Measurements from ENCODE around the gene WIPF3. TPM values are rescaled to one million over a fixed set of nuclear protein-coding genes. Genes with fewer than 3 reads are reported as not detected.

The WIPF3 gene
- total RNA-seq, 6 experiments from 2014 or later, result 0.64 to 4.1 (median 0.93) TPM

- no peak overlapping the region for H3K27ac ChIP-seq
- H3K4me3 ChIP-seq, result no peak overlapping the region
- intact Hi-C loops (cut with DNase I), result no loop called here
- TF ChIP-seq, protein P1, sequence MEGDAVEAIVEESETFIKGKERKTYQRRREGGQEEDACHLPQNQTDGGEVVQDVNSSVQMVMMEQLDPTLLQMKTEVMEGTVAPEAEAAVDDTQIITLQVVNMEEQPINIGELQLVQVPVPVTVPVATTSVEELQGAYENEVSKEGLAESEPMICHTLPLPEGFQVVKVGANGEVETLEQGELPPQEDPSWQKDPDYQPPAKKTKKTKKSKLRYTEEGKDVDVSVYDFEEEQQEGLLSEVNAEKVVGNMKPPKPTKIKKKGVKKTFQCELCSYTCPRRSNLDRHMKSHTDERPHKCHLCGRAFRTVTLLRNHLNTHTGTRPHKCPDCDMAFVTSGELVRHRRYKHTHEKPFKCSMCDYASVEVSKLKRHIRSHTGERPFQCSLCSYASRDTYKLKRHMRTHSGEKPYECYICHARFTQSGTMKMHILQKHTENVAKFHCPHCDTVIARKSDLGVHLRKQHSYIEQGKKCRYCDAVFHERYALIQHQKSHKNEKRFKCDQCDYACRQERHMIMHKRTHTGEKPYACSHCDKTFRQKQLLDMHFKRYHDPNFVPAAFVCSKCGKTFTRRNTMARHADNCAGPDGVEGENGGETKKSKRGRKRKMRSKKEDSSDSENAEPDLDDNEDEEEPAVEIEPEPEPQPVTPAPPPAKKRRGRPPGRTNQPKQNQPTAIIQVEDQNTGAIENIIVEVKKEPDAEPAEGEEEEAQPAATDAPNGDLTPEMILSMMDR (IDR thresholded peaks at IDR 0.05), result no peak
- TF ChIP-seq POLR2A (IDR thresholded peaks at IDR 0.05), result no peak
- H3K36me3 ChIP-seq, result no peaks in the 10 kb centered on the region
- no peak for ATAC-seq
- no CpG with 5 or more reads among the region's 4 CpGs for WGBS (ENCODE audit: insufficient coverage, low coverage, low lambda C conversion rate, missing lambda C conversion rate)
- no peaks in the 10 kb centered on the region for H3K9me3 ChIP-seq
- H3K27me3 ChIP-seq, result no peaks in the 10 kb centered on the region
- no peak for DNase-seq
- no peaks in the 10 kb centered on the region for H3K4me1 ChIP-seq
These were observed 85.5 kb downstream of the WIPF3 start for GRCh38 chr7:29891766-29892165.

GRCh38 chr7:29892231-29892630 is 85.9 kb downstream of the WIPF3 start:
- no peaks in the 10 kb centered on the region for H3K9me3 ChIP-seq
- no peak overlapping the region for H3K4me3 ChIP-seq
- intact Hi-C loops (cut with DNase I), result no loop called here
- DNase-seq (no peak), ATAC-seq (no peak)
- no peak overlapping the region for H3K27ac ChIP-seq
- no peaks in the 10 kb centered on the region for H3K36me3 ChIP-seq
- whole genome bisulfite sequencing (ENCODE audit: insufficient coverage, low coverage, low lambda C conversion rate, missing lambda C conversion rate), result 80% methylated on average over 1 of the region's 5 CpGs
- H3K4me1 ChIP-seq, result no peaks in the 10 kb centered on the region
- TF ChIP-seq, protein P1 (IDR thresholded peaks at IDR 0.05), result no peak
- no peak for TF ChIP-seq POLR2A (IDR thresholded peaks at IDR 0.05)
- no peaks in the 10 kb centered on the region for H3K27me3 ChIP-seq

DNA sequence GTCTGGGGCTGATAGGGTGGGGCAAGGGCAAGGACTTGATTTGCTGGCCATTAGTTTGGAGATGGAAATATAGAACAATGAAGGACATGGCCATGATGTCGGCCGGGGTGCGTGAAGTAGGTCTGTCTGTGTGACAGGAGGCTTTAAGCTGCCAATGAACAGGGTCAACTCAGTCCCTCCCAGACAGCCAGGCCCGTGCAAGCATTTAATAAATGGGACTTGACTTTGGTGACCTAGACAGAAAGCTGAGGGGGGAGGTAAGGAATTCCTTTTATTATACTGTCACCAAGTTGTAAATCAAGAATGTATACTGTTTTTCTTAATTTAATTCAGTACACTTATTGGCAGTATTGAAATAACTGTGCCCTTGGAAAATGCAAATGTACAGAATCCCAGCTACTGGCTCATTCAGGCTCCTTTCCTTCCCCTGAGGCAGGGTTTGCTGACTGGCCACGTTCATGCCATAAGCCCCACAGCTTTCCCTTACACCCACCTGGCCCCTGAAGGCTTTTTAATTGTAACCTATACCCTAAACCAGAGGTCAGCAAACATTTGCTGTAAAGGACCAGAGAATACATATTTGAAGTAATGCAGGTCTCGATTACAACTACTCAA is 87.2 kb downstream of the WIPF3 start:
- TF ChIP-seq POLR2A (IDR thresholded peaks at IDR 0.05), result no peak
- 70% methylated on average over 6 of the region's 6 CpGs for WGBS (ENCODE audit: insufficient coverage, low coverage, low lambda C conversion rate, missing lambda C conversion rate)
- no peak for ATAC-seq

GRCh38 chr7:29894256-29894655 is 87.9 kb downstream of the WIPF3 start:
- no peaks in the 10 kb centered on the region for H3K9me3 ChIP-seq
- 73% methylated on average over 2 of the region's 2 CpGs for WGBS (ENCODE audit: insufficient coverage, low coverage, low lambda C conversion rate, missing lambda C conversion rate)
- DNase-seq (no peak), ATAC-seq (no peak)
- no peak overlapping the region for H3K27ac ChIP-seq
- H3K4me3 ChIP-seq, result no peak overlapping the region
- H3K27me3 ChIP-seq, result no peaks in the 10 kb centered on the region
- no peak for TF ChIP-seq POLR2A (IDR thresholded peaks at IDR 0.05)
- TF ChIP-seq, protein P1 (IDR thresholded peaks at IDR 0.05), result no peak
- intact Hi-C loops (cut with DNase I), result no loop called here
- no peaks in the 10 kb centered on the region for H3K4me1 ChIP-seq
- no peaks in the 10 kb centered on the region for H3K36me3 ChIP-seq

More for the DNA sequence above, 87.2 kb downstream of the WIPF3 start:
- Histone ChIP-seq H3K36me3 (no peaks in the 10 kb centered on the region), H3K4me3 (no peak overlapping the region), H3K27ac (no peak overlapping the region), H3K27me3 (no peaks in the 10 kb centered on the region), H3K9me3 (no peaks in the 10 kb centered on the region), H3K4me1 (no peaks in the 10 kb centered on the region)
- no peak for DNase-seq
- intact Hi-C loops (cut with DNase I), result no loop called here

DNA sequence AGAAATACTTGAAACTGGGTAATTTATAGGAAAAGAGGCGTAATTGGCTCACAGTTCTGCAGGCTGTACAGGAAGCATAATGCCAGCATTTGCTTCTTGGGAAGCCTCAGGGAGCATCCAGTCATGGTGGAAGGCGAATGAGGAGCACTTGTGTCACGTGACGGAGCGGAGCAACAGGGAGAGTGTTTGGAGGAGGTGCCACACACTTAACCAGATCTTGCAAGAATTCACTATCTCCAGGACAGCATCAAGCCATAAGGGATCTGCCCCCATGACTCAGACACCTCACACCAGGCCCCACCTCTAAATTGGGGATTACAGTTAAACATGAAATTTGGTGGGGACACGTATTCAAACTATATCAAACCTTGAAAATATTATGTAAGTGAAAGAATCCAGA is 89.3 kb downstream of the WIPF3 start:
- 58% methylated on average over 5 of the region's 6 CpGs for WGBS (ENCODE audit: insufficient coverage, low coverage, low lambda C conversion rate, missing lambda C conversion rate)

More for the DNA sequence above, 89.3 kb downstream of the WIPF3 start:
- no peak for DNase-seq
- intact Hi-C loops (cut with DNase I), result no loop called here
- Histone ChIP-seq H3K9me3 (no peaks in the 10 kb centered on the region), H3K27ac (no peak overlapping the region), H3K4me3 (no peak overlapping the region), H3K4me1 (no peaks in the 10 kb centered on the region), H3K27me3 (no peaks in the 10 kb centered on the region), H3K36me3 (no peaks in the 10 kb centered on the region)
- no peak for TF ChIP-seq POLR2A (IDR thresholded peaks at IDR 0.05)
- ATAC-seq, result no peak

Data from right lobe of liver (tissue), 6 donors.